ENCODE results near the gene TUBGCP6.

GRCh38 chr22:50178871-50179869, 65.7 kb downstream of the TUBGCP6 start:
- TF ChIP-seq POLR2A (IDR thresholded peaks at IDR 0.05) (no peak), CTCF (IDR thresholded peaks at IDR 0.05) (no peak)
